ENCODE data around the gene ANKRD13D.

DNA sequence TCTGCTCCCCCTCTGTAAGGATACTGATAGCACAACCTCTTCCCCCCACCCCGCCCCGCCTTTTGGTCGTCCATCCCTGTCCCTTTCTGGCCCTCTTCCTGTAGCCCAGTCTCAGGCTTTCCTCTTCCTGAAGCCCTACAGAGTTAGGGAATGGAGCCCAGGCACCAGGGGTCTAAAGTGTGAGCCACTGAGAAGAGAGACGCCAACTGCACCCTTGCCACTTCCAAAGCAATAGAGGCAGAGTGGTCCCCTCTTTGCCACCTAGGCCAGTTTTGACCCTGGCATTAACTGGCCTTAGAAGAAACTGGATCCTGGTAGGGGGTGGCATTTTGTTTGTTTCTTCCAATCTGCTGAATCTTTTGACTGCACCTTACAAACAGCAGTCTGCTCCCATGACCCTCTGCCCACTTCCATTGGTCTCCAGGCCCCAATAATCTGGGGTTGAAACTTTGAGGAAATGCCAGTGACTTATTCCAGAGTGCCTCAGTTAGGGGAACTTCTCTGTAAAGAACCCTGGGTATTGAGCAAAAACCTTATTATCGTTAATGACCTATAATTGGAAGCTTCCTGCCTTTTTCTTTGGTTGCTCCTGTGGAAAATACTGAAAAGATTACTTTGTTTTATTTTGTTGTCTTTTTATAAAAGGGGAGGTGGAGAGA lies 32.5 kb upstream of the ANKRD13D start:
- TF ChIP-seq CHD2 (IDR thresholded peaks at IDR 0.05; ENCODE audit: low read length, partially characterized antibody) (no peak), POLR2AphosphoS5 (IDR thresholded peaks at IDR 0.05; ENCODE audit: low read depth, low read length) (no peak), GATA2 (CRISPR knock-in tag; IDR thresholded peaks at IDR 0.05) (no peak), EP300 (IDR thresholded peaks at IDR 0.05; ENCODE audit: borderline replicate concordance in 1 of 2, low read depth in 1 of 2, low read length in 1 of 2) (no peak), SMC3 (IDR thresholded peaks at IDR 0.05; ENCODE audit: low read depth, low read length) (no peak), RAD21 (IDR thresholded peaks at IDR 0.05; ENCODE audit: low read length) (no peak), MXI1 (IDR thresholded peaks at IDR 0.05; ENCODE audit: low read depth, low read length) (no peak), RCOR1 (IDR thresholded peaks at IDR 0.05; ENCODE audit: low read length) (no peak), TAF1 (IDR thresholded peaks at IDR 0.05; ENCODE audit: borderline replicate concordance, low read depth, low read length) (no peak), JUND (IDR thresholded peaks at IDR 0.05) (no peak)
- TF ChIP-seq, protein P1, sequence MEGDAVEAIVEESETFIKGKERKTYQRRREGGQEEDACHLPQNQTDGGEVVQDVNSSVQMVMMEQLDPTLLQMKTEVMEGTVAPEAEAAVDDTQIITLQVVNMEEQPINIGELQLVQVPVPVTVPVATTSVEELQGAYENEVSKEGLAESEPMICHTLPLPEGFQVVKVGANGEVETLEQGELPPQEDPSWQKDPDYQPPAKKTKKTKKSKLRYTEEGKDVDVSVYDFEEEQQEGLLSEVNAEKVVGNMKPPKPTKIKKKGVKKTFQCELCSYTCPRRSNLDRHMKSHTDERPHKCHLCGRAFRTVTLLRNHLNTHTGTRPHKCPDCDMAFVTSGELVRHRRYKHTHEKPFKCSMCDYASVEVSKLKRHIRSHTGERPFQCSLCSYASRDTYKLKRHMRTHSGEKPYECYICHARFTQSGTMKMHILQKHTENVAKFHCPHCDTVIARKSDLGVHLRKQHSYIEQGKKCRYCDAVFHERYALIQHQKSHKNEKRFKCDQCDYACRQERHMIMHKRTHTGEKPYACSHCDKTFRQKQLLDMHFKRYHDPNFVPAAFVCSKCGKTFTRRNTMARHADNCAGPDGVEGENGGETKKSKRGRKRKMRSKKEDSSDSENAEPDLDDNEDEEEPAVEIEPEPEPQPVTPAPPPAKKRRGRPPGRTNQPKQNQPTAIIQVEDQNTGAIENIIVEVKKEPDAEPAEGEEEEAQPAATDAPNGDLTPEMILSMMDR (IDR thresholded peaks at IDR 0.05) = no peak
- TF ChIP-seq, protein P2, sequence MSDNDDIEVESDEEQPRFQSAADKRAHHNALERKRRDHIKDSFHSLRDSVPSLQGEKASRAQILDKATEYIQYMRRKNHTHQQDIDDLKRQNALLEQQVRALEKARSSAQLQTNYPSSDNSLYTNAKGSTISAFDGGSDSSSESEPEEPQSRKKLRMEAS (IDR thresholded peaks at IDR 0.05; ENCODE audit: low read depth) = no peak
- TF ChIP-seq, protein P3, sequence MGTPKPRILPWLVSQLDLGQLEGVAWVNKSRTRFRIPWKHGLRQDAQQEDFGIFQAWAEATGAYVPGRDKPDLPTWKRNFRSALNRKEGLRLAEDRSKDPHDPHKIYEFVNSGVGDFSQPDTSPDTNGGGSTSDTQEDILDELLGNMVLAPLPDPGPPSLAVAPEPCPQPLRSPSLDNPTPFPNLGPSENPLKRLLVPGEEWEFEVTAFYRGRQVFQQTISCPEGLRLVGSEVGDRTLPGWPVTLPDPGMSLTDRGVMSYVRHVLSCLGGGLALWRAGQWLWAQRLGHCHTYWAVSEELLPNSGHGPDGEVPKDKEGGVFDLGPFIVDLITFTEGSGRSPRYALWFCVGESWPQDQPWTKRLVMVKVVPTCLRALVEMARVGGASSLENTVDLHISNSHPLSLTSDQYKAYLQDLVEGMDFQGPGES (IDR thresholded peaks at IDR 0.05; ENCODE audit: low read depth, low read length) = no peak
- TF ChIP-seq, protein P4, sequence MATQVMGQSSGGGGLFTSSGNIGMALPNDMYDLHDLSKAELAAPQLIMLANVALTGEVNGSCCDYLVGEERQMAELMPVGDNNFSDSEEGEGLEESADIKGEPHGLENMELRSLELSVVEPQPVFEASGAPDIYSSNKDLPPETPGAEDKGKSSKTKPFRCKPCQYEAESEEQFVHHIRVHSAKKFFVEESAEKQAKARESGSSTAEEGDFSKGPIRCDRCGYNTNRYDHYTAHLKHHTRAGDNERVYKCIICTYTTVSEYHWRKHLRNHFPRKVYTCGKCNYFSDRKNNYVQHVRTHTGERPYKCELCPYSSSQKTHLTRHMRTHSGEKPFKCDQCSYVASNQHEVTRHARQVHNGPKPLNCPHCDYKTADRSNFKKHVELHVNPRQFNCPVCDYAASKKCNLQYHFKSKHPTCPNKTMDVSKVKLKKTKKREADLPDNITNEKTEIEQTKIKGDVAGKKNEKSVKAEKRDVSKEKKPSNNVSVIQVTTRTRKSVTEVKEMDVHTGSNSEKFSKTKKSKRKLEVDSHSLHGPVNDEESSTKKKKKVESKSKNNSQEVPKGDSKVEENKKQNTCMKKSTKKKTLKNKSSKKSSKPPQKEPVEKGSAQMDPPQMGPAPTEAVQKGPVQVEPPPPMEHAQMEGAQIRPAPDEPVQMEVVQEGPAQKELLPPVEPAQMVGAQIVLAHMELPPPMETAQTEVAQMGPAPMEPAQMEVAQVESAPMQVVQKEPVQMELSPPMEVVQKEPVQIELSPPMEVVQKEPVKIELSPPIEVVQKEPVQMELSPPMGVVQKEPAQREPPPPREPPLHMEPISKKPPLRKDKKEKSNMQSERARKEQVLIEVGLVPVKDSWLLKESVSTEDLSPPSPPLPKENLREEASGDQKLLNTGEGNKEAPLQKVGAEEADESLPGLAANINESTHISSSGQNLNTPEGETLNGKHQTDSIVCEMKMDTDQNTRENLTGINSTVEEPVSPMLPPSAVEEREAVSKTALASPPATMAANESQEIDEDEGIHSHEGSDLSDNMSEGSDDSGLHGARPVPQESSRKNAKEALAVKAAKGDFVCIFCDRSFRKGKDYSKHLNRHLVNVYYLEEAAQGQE (IDR thresholded peaks at IDR 0.05; ENCODE audit: low read depth, low read length) = no peak

All from SK-N-SH (cell line).